Measurements from ENCODE around the gene HDAC5.
"Not testable (repeated sequence)": the region's sequence is repeated elsewhere in the genome, so short reads cannot be mapped to it uniquely, and the experiment has no call there.

DNA sequence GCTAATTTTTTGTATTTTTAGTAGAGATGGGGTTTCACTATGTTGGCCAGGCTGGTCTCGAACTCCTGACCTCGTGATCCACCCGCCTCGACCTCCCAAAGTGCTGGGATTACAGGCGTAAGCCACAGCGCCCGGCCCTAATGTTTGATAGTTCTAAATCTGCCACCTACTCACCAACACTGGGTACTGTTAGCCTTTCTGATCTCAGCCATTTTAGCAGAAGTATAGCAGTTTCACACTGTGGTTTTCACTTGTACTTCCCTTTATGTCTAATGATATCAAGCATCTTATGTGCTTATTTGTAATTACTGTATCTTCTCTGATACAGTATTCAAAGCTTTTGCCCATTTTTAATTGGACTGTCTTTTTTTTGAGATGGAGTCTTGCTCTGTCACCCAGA is 76.5 kb downstream of the HDAC5 start:
- not testable (repeated sequence) for TF ChIP-seq POLR2A, CTCF (IDR thresholded peaks at IDR 0.05)
